ENCODE measurements around the gene MYLK. TPM values are rescaled to one million over a fixed set of nuclear protein-coding genes. Genes with fewer than 3 reads are reported as not detected.

The MYLK gene
- polyA plus RNA-seq, 3 donors, result 0.35 to 1.3 (median 0.51) TPM

GRCh38 chr3:123642182-123642956 is 241.8 kb downstream of the MYLK start:
- 17% methylated on average over 2 of the region's 3 CpGs for WGBS (ENCODE audit: insufficient coverage)
- H3K4me1 ChIP-seq (ENCODE audit: control insufficient read depth in 1 of 2, insufficient read depth in 2 of 2, low read length in 2 of 2), result no peaks in the 10 kb centered on the region
- H3K9me3 ChIP-seq (replicated peaks in 1 of 2; ENCODE audit: control insufficient read depth in 1 of 2, insufficient read depth in 1 of 2, low read length in 2 of 2), result no peaks in the 10 kb centered on the region
- TF ChIP-seq CTCF (IDR thresholded peaks at IDR 0.05), result peak; percentile 82
- DNase-seq, result peak; percentile 47 to 66 (median 63)
- H3K27ac ChIP-seq (ENCODE audit: low read depth in 1 of 2, low read length in 2 of 2), result no peak overlapping the region
- H4K20me1 ChIP-seq (ENCODE audit: insufficient read depth, low read length), result no peaks in the 10 kb centered on the region
- H3K9me3 Mint-ChIP-seq, result no peaks in the 10 kb centered on the region
- no peaks in the 10 kb centered on the region for H3K79me2 ChIP-seq (ENCODE audit: insufficient read depth, low read length)
- H3K36me3 ChIP-seq (replicated peaks in 1 of 2; ENCODE audit: control insufficient read depth in 1 of 2, insufficient read depth in 2 of 2, low read length in 2 of 2), result no peaks in the 10 kb centered on the region
- H3K4me2 ChIP-seq (replicated peaks; ENCODE audit: extremely low read depth, low read length, poor library complexity, severe bottlenecking), result no peak overlapping the region
- H3K27ac Mint-ChIP-seq, result no peak overlapping the region
- H3K9ac ChIP-seq (ENCODE audit: insufficient read depth, low read length, poor library complexity, severe bottlenecking), result no peak overlapping the region
- H2AFZ ChIP-seq (ENCODE audit: insufficient read depth, low read depth, low read length, poor library complexity, severe bottlenecking), result no peak overlapping the region
- no peaks in the 10 kb centered on the region for H3K36me3 Mint-ChIP-seq
- H3K4me3 ChIP-seq (replicated peaks in 1 of 3; ENCODE audit: low read depth in 2 of 3, low read length in 3 of 3), result no peak overlapping the region
- H3K27me3 Mint-ChIP-seq (ENCODE audit: low read depth in 3 of 3), result peaks cover 0 to 3% (median 2%) of the 10 kb centered on the region in 3 donors
- H3K4me1 Mint-ChIP-seq, result peaks cover 4% of the 10 kb centered on the region
- intact Hi-C loops (cut with micrococcal nuclease), result no loop called here
- H3K27me3 ChIP-seq (ENCODE audit: control insufficient read depth in 2 of 2, insufficient read depth in 2 of 2, low read length in 2 of 2), result no peaks in the 10 kb centered on the region
- H3K4me3 Mint-ChIP-seq, result no peak overlapping the region

- 60% methylated on average over 1 of the region's 4 CpGs for WGBS (ENCODE audit: insufficient coverage)
Measured at GRCh38 chr3:123641505-123641904, 242.6 kb downstream of the MYLK start.

More at GRCh38 chr3:123641505-123641904, 242.6 kb downstream of the MYLK start:
- Mint-ChIP-seq H3K27me3 (ENCODE audit: low read depth in 3 of 3) (peaks cover 1 to 3% (median 2%) of the 10 kb centered on the region in 3 donors), H3K27ac (no peak overlapping the region), H3K4me3 (no peak overlapping the region), H3K36me3 (no peaks in the 10 kb centered on the region), H3K4me1 (peaks cover 4% of the 10 kb centered on the region), H3K9me3 (no peaks in the 10 kb centered on the region)
- Histone ChIP-seq H3K9ac (ENCODE audit: insufficient read depth, low read length, poor library complexity, severe bottlenecking) (no peak overlapping the region), H3K79me2 (ENCODE audit: insufficient read depth, low read length) (no peaks in the 10 kb centered on the region), H3K9me3 (replicated peaks in 1 of 2; ENCODE audit: control insufficient read depth in 1 of 2, insufficient read depth in 1 of 2, low read length in 2 of 2) (no peaks in the 10 kb centered on the region), H3K4me1 (ENCODE audit: control insufficient read depth in 1 of 2, insufficient read depth in 2 of 2, low read length in 2 of 2) (no peaks in the 10 kb centered on the region), H3K27me3 (ENCODE audit: control insufficient read depth in 2 of 2, insufficient read depth in 2 of 2, low read length in 2 of 2) (no peaks in the 10 kb centered on the region), H4K20me1 (ENCODE audit: insufficient read depth, low read length) (no peaks in the 10 kb centered on the region), H3K27ac (ENCODE audit: low read depth in 1 of 2, low read length in 2 of 2) (no peak overlapping the region), H3K36me3 (replicated peaks in 1 of 2; ENCODE audit: control insufficient read depth in 1 of 2, insufficient read depth in 2 of 2, low read length in 2 of 2) (no peaks in the 10 kb centered on the region), H3K4me3 (replicated peaks in 1 of 3; ENCODE audit: low read depth in 2 of 3, low read length in 3 of 3) (no peak overlapping the region), H2AFZ (ENCODE audit: insufficient read depth, low read depth, low read length, poor library complexity, severe bottlenecking) (no peak overlapping the region), H3K4me2 (replicated peaks; ENCODE audit: extremely low read depth, low read length, poor library complexity, severe bottlenecking) (no peak overlapping the region)
- TF ChIP-seq CTCF (IDR thresholded peaks at IDR 0.05), result no peak
- intact Hi-C loops (cut with micrococcal nuclease), result no loop called here
- no peak for DNase-seq

All from CD14-positive monocyte (primary cell).